Measurements from ENCODE around the gene EZH2.

DNA sequence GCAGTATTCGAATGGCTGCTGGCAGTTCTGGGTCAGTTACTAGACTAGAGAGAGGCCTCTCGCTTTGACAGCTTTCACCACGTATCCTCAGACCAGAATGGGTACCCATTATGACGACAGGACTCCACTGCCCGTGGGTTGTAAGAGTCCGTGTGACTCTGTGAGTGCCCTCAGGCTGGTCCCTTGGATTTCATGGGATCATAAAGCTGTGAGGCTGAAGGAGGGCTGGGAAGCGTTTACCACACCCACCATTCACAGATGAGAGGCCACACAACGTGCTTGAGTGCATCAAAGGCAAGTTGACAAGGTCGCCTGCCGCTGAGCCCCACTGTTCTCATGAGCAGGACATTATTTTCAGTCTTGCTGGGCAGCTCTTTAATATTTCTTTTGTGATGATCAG, 87.2 kb downstream of the EZH2 start:
- TF ChIP-seq CTCF (IDR thresholded peaks at IDR 0.05; ENCODE audit: insufficient read depth, low read depth, low read length) = no peak
- no peak for TF ChIP-seq EZH2 (IDR thresholded peaks at IDR 0.05; ENCODE audit: insufficient read depth, low read length)

Data from astrocyte (in vitro differentiated cells and primary cell).